DND-41 (cell line): ENCODE data around the gene TMEM258.
A peak's percentile ranks its signal among the peaks of the same experiment; 100 is the strongest.

Source experiments
- ATAC-seq: fragments of 200-7000 bp; cut with Tn5 transposase; 3 replicates; pipeline ENCODE4 v1.9.1; 2021; ENCODE audit warnings: low read depth; ENCODE audit not compliant: insufficient read depth
- DNase-seq: peaks from one replicate; pipeline ENCODE4 v3.0.0-alpha.2; 2020
- H2AFZ ChIP-seq: 2 replicates; pipeline ENCODE4 v1.6.0; 2012; ENCODE audit warnings: low read depth, low read length
- H3K27ac ChIP-seq: 2 replicates; pipeline ENCODE4 v1.5.1; 2012; ENCODE audit warnings: low read length, inconsistent platforms
- H3K27me3 ChIP-seq: fragments of 200-600 bp; sonication (generic); 2 replicates; pipeline ENCODE4 v1.6.0; 2012; ENCODE audit warnings: low read length, mild to moderate bottlenecking, inconsistent platforms; ENCODE audit not compliant: insufficient read depth, poor library complexity
- H3K36me3 ChIP-seq: 2 replicates; pipeline ENCODE4 v1.5.1; 2012; ENCODE audit warnings: low read length, inconsistent platforms; ENCODE audit not compliant: insufficient read depth
- H3K4me1 ChIP-seq: 2 replicates; pipeline ENCODE4 v1.5.1; 2012; ENCODE audit warnings: mild to moderate bottlenecking, low read length; ENCODE audit not compliant: insufficient read depth
- H3K4me2 ChIP-seq: 2 replicates; pipeline ENCODE4 v1.6.0; 2012; ENCODE audit warnings: mild to moderate bottlenecking, moderate library complexity, low read length, inconsistent platforms; ENCODE audit not compliant: insufficient read depth
- H3K4me3 ChIP-seq, 2 experiments: fragments of 200-600 bp in 1 of 2; shearing (Covaris generic) in 1 of 2; 2 replicates each; pipeline ENCODE4 v1.5.1; 2012 to 2016; ENCODE audit warnings: inconsistent platforms in 2 of 2, low read length in 2 of 2, mild to moderate bottlenecking in 2 of 2, low read depth in 1 of 2, moderate library complexity in 1 of 2
- H3K79me2 ChIP-seq: 2 replicates; pipeline ENCODE4 v1.6.0; 2012; ENCODE audit warnings: low read length, inconsistent platforms; ENCODE audit not compliant: insufficient read depth
- H3K9ac ChIP-seq: 2 replicates; pipeline ENCODE4 v1.6.0; 2012; ENCODE audit warnings: low read depth, mild to moderate bottlenecking, inconsistent platforms, low read length, moderate library complexity
- H3K9me3 ChIP-seq: 2 replicates; pipeline ENCODE4 v1.5.1; 2012; ENCODE audit warnings: low read length, moderate library complexity, mild to moderate bottlenecking, inconsistent platforms; ENCODE audit not compliant: insufficient read depth, severe bottlenecking
- H4K20me1 ChIP-seq: 2 replicates; pipeline ENCODE4 v1.6.0; 2012; ENCODE audit warnings: low read length; ENCODE audit not compliant: insufficient read depth
- CTCF ChIP-seq: IDR thresholded peaks from 2 replicates; pipeline ENCODE4 v1.5.1; 2012; ENCODE audit warnings: borderline replicate concordance, low read length, moderate library complexity, mild to moderate bottlenecking; ENCODE audit not compliant: poor library complexity, severe bottlenecking; ENCODE audit errors: extremely low read depth
- EZH2 ChIP-seq: IDR thresholded peaks from 3 replicates; pipeline ENCODE4 v1.6.1; 2012; ENCODE audit warnings: borderline replicate concordance, low read depth, mild to moderate bottlenecking, moderate library complexity, low read length, inconsistent platforms; ENCODE audit not compliant: severe bottlenecking

The TMEM258 gene

GRCh38 chr11:61776561-61777075, 15.8 kb downstream of the TMEM258 start:
- H2AFZ ChIP-seq = no peak overlapping the region
- ATAC-seq (peak; percentile 81), DNase-seq (peak; percentile 67)
- H3K9ac ChIP-seq = no peak overlapping the region
- no peaks in the 10 kb centered on the region for H3K79me2 ChIP-seq
- no peaks in the 10 kb centered on the region for H3K36me3 ChIP-seq
- no peaks in the 10 kb centered on the region for H3K9me3 ChIP-seq
- peaks cover 9% of the 10 kb centered on the region; the same call in 1 of the 2 replicates for H4K20me1 ChIP-seq
- no peak overlapping the region for H3K4me3 ChIP-seq
- TF ChIP-seq CTCF (peak; percentile 75), EZH2 (no peak)
- H3K4me2 ChIP-seq = no peak overlapping the region
- no peaks in the 10 kb centered on the region for H3K4me1 ChIP-seq
- H3K27me3 ChIP-seq = no peaks in the 10 kb centered on the region
- H3K27ac ChIP-seq = no peak overlapping the region

GRCh38 chr11:61775606-61776554, 16.5 kb downstream of the TMEM258 start:
- Histone ChIP-seq H3K9ac (no peak overlapping the region), H3K9me3 (no peaks in the 10 kb centered on the region), H2AFZ (no peak overlapping the region), H3K4me1 (no peaks in the 10 kb centered on the region), H3K27ac (no peak overlapping the region), H3K4me3 (no peak overlapping the region), H3K36me3 (no peaks in the 10 kb centered on the region), H4K20me1 (peaks cover 9% of the 10 kb centered on the region; the same call in 1 of the 2 replicates), H3K79me2 (no peaks in the 10 kb centered on the region), H3K4me2 (no peak overlapping the region), H3K27me3 (no peaks in the 10 kb centered on the region)
- no peak for ATAC-seq
- TF ChIP-seq EZH2 = no peak
- no peak for TF ChIP-seq CTCF
- no peak for DNase-seq

- H3K79me2 ChIP-seq = no peaks in the 10 kb centered on the region
- H2AFZ ChIP-seq = no peak overlapping the region
- no peaks in the 10 kb centered on the region for H3K27me3 ChIP-seq
- H3K4me1 ChIP-seq = no peaks in the 10 kb centered on the region
- TF ChIP-seq CTCF = no peak
- TF ChIP-seq EZH2 = no peak
- H4K20me1 ChIP-seq = peaks cover 9% of the 10 kb centered on the region; the same call in 1 of the 2 replicates
- H3K36me3 ChIP-seq = no peaks in the 10 kb centered on the region
- no peak overlapping the region for H3K9ac ChIP-seq
- no peak overlapping the region for H3K27ac ChIP-seq
- H3K4me3 ChIP-seq = no peak overlapping the region
- no peaks in the 10 kb centered on the region for H3K9me3 ChIP-seq
- H3K4me2 ChIP-seq = no peak overlapping the region
- ATAC-seq (no peak), DNase-seq (no peak)
Observed at GRCh38 chr11:61775106-61775505, 17.3 kb downstream of the TMEM258 start.
